Activated T-helper 17 cell treated with anti-CD3 and anti-CD28 coated beads, Interleukin-2, amount 50 U/mL, for 72 hours (primary cell): Measurements from ENCODE around the gene ABL1. TPM values are rescaled to one million over a fixed set of nuclear protein-coding genes. Genes with fewer than 3 reads are reported as not detected.
"Not testable (repeated sequence)": the region's sequence is repeated elsewhere in the genome, so short reads cannot be mapped to it uniquely, and the experiment has no call there.

Source experiments
- ATAC-seq: fragments of 150-1000 bp; cut with Tn5 transposase; replicated peaks from 2 replicates; pipeline ENCODE4 v1.10.0; 2021; ENCODE audit warnings: mild to moderate bottlenecking, moderate library complexity
- H3K27ac Mint-ChIP-seq: one replicate; pipeline ENCODE4 v1.8.0; 2022; ENCODE audit warnings: mixed read lengths
- H3K27me3 Mint-ChIP-seq: one replicate; pipeline ENCODE4 v1.8.0; 2022; ENCODE audit warnings: mixed read lengths
- H3K36me3 Mint-ChIP-seq: one replicate; pipeline ENCODE4 v1.8.0; 2022; ENCODE audit warnings: low read depth, mild to moderate bottlenecking, mixed read lengths
- H3K4me1 Mint-ChIP-seq: one replicate; pipeline ENCODE4 v1.8.0; 2022; ENCODE audit warnings: mixed read lengths
- H3K4me3 Mint-ChIP-seq: one replicate; pipeline ENCODE4 v1.8.0; 2022; ENCODE audit warnings: mild to moderate bottlenecking, mixed read lengths
- H3K9me3 Mint-ChIP-seq: one replicate; pipeline ENCODE4 v1.8.0; 2022; ENCODE audit warnings: mixed read lengths
- total RNA-seq, 2 donors: library from RNA; stranded (reverse); gene quantifications; one replicate each; pipeline ENCODE4 v1.2.3, GENCODE V29; 2022

The ABL1 gene
- total RNA-seq, 2 donors from 2014 or later, result 19.5 to 35.9 TPM

- Mint-ChIP-seq H3K4me3 (peak overlapping the region; percentile 82), H3K27me3 (no peaks in the 10 kb centered on the region), H3K36me3 (no peaks in the 10 kb centered on the region), H3K4me1 (peaks cover 21% of the 10 kb centered on the region), H3K9me3 (no peaks in the 10 kb centered on the region), H3K27ac (no peak overlapping the region)
- no peak for ATAC-seq
Measured at GRCh38 chr9:130837002-130837511, 2.0 kb downstream of the ABL1 start.

- no peak overlapping the region for H3K27ac Mint-ChIP-seq
- no peaks in the 10 kb centered on the region for H3K9me3 Mint-ChIP-seq
- H3K27me3 Mint-ChIP-seq, result no peaks in the 10 kb centered on the region
- no peak overlapping the region for H3K4me3 Mint-ChIP-seq
- H3K4me1 Mint-ChIP-seq, result peaks cover 21% of the 10 kb centered on the region
- H3K36me3 Mint-ChIP-seq, result no peaks in the 10 kb centered on the region
- no peak for ATAC-seq
Measured at GRCh38 chr9:130837643-130838042, 2.6 kb downstream of the ABL1 start.

- Mint-ChIP-seq H3K36me3 (no peaks in the 10 kb centered on the region), H3K4me3 (no peak overlapping the region), H3K4me1 (peaks cover 29% of the 10 kb centered on the region), H3K27me3 (no peaks in the 10 kb centered on the region), H3K9me3 (no peaks in the 10 kb centered on the region), H3K27ac (no peak overlapping the region)
- ATAC-seq, result no peak
Measured at GRCh38 chr9:130839132-130840111, 4.4 kb downstream of the ABL1 start.

GRCh38 chr9:130842545-130842944 lies 7.5 kb downstream of the ABL1 start:
- no peak for ATAC-seq
- Mint-ChIP-seq H3K4me3 (no peak overlapping the region), H3K27me3 (no peaks in the 10 kb centered on the region), H3K36me3 (no peaks in the 10 kb centered on the region), H3K4me1 (peaks cover 25% of the 10 kb centered on the region), H3K27ac (no peak overlapping the region), H3K9me3 (no peaks in the 10 kb centered on the region)

GRCh38 chr9:130843049-130843908 lies 8.2 kb downstream of the ABL1 start:
- H3K27ac Mint-ChIP-seq, result no peak overlapping the region
- no peaks in the 10 kb centered on the region for H3K27me3 Mint-ChIP-seq
- no peak for ATAC-seq
- H3K36me3 Mint-ChIP-seq, result no peaks in the 10 kb centered on the region
- peaks cover 25% of the 10 kb centered on the region for H3K4me1 Mint-ChIP-seq
- H3K4me3 Mint-ChIP-seq, result no peak overlapping the region
- no peaks in the 10 kb centered on the region for H3K9me3 Mint-ChIP-seq

GRCh38 chr9:130844044-130844451 lies 9.0 kb downstream of the ABL1 start:
- Mint-ChIP-seq H3K36me3 (no peaks in the 10 kb centered on the region), H3K27ac (no peak overlapping the region), H3K27me3 (no peaks in the 10 kb centered on the region), H3K4me3 (no peak overlapping the region), H3K9me3 (no peaks in the 10 kb centered on the region), H3K4me1 (peaks cover 20% of the 10 kb centered on the region)
- no peak for ATAC-seq

- Mint-ChIP-seq H3K27ac (no peak overlapping the region), H3K4me3 (no peak overlapping the region), H3K4me1 (peaks cover 25% of the 10 kb centered on the region), H3K27me3 (no peaks in the 10 kb centered on the region), H3K9me3 (no peaks in the 10 kb centered on the region), H3K36me3 (no peaks in the 10 kb centered on the region)
- no peak for ATAC-seq
Measured at GRCh38 chr9:130845254-130845653, 10.2 kb downstream of the ABL1 start.

GRCh38 chr9:130845901-130846481 lies 10.9 kb downstream of the ABL1 start:
- H3K4me1 Mint-ChIP-seq, result peaks cover 25% of the 10 kb centered on the region
- H3K27me3 Mint-ChIP-seq, result no peaks in the 10 kb centered on the region
- H3K9me3 Mint-ChIP-seq, result no peaks in the 10 kb centered on the region
- no peak overlapping the region for H3K27ac Mint-ChIP-seq
- no peak for ATAC-seq
- no peaks in the 10 kb centered on the region for H3K36me3 Mint-ChIP-seq
- H3K4me3 Mint-ChIP-seq, result no peak overlapping the region

GRCh38 chr9:130846487-130847305 lies 11.6 kb downstream of the ABL1 start:
- Mint-ChIP-seq H3K27ac (no peak overlapping the region), H3K4me3 (no peak overlapping the region), H3K36me3 (no peaks in the 10 kb centered on the region), H3K4me1 (peaks cover 24% of the 10 kb centered on the region), H3K9me3 (no peaks in the 10 kb centered on the region), H3K27me3 (no peaks in the 10 kb centered on the region)
- no peak for ATAC-seq

- no peaks in the 10 kb centered on the region for H3K9me3 Mint-ChIP-seq
- H3K27ac Mint-ChIP-seq, result no peak overlapping the region
- no peak overlapping the region for H3K4me3 Mint-ChIP-seq
- H3K4me1 Mint-ChIP-seq, result peaks cover 20% of the 10 kb centered on the region
- H3K36me3 Mint-ChIP-seq, result no peaks in the 10 kb centered on the region
- ATAC-seq, result no peak
- no peaks in the 10 kb centered on the region for H3K27me3 Mint-ChIP-seq
Measured at GRCh38 chr9:130847306-130848217, 12.5 kb downstream of the ABL1 start.

- not testable (repeated sequence) for H3K4me3 Mint-ChIP-seq, H3K27me3 Mint-ChIP-seq, H3K9me3 Mint-ChIP-seq, H3K27ac Mint-ChIP-seq, H3K36me3 Mint-ChIP-seq, ATAC-seq
- peaks cover 15% of the 10 kb centered on the region for H3K4me1 Mint-ChIP-seq
Measured at GRCh38 chr9:130848514-130848913, 13.5 kb downstream of the ABL1 start.

GRCh38 chr9:130849356-130849755 lies 14.3 kb downstream of the ABL1 start:
- H3K4me1 Mint-ChIP-seq, result peaks cover 9% of the 10 kb centered on the region
- H3K4me3 Mint-ChIP-seq, result no peak overlapping the region
- H3K27ac Mint-ChIP-seq, result no peak overlapping the region
- no peaks in the 10 kb centered on the region for H3K27me3 Mint-ChIP-seq
- no peak for ATAC-seq
- peaks cover 6% of the 10 kb centered on the region for H3K36me3 Mint-ChIP-seq
- H3K9me3 Mint-ChIP-seq, result no peaks in the 10 kb centered on the region

GRCh38 chr9:130852801-130853200 lies 17.7 kb downstream of the ABL1 start:
- Mint-ChIP-seq H3K27ac (no peak overlapping the region), H3K4me3 (no peak overlapping the region), H3K9me3 (no peaks in the 10 kb centered on the region), H3K27me3 (no peaks in the 10 kb centered on the region), H3K4me1 (peaks cover 5% of the 10 kb centered on the region), H3K36me3 (peaks cover 40% of the 10 kb centered on the region)
- ATAC-seq, result no peak
